ENCODE measurements around the gene DAP.

Gene DAP

GRCh38 chr5:10695759-10696543 lies 65.1 kb downstream of the DAP start:
- Histone ChIP-seq H3K4me3 (ENCODE audit: low read depth in 1 of 5, low read length in 5 of 5) (no peak overlapping the region), H3K9ac (ENCODE audit: low read length in 5 of 5) (no peak overlapping the region), H3K27me3 (ENCODE audit: control insufficient read depth in 5 of 5, insufficient read depth in 4 of 5, low read length in 5 of 5) (no peaks in the 10 kb centered on the region), H3K9me3 (ENCODE audit: control insufficient read depth in 5 of 5, low read length in 5 of 5) (no peaks in the 10 kb centered on the region), H3K36me3 (ENCODE audit: control insufficient read depth in 5 of 5, insufficient read depth in 5 of 5, low read length in 5 of 5) (no peaks in the 10 kb centered on the region), H3K27ac (ENCODE audit: low read depth, low read length) (no peak overlapping the region), H3K4me1 (ENCODE audit: control insufficient read depth in 5 of 5, insufficient read depth in 5 of 5, low read length in 5 of 5) (peaks cover 0 to 5% (median 0%) of the 10 kb centered on the region in 5 donors)

GRCh38 chr5:10695055-10695649 lies 65.9 kb downstream of the DAP start:
- Histone ChIP-seq H3K36me3 (ENCODE audit: control insufficient read depth in 5 of 5, insufficient read depth in 5 of 5, low read length in 5 of 5) (no peaks in the 10 kb centered on the region), H3K9ac (ENCODE audit: low read length in 5 of 5) (no peak overlapping the region), H3K27me3 (ENCODE audit: control insufficient read depth in 5 of 5, insufficient read depth in 4 of 5, low read length in 5 of 5) (no peaks in the 10 kb centered on the region), H3K4me3 (ENCODE audit: low read depth in 1 of 5, low read length in 5 of 5) (no peak overlapping the region), H3K9me3 (ENCODE audit: control insufficient read depth in 5 of 5, low read length in 5 of 5) (no peaks in the 10 kb centered on the region), H3K4me1 (ENCODE audit: control insufficient read depth in 5 of 5, insufficient read depth in 5 of 5, low read length in 5 of 5) (peaks cover 0 to 5% (median 0%) of the 10 kb centered on the region in 5 donors), H3K27ac (ENCODE audit: low read depth, low read length) (no peak overlapping the region)

GRCh38 chr5:10691826-10692785 lies 68.9 kb downstream of the DAP start:
- peaks cover 0 to 8% (median 0%) of the 10 kb centered on the region in 5 donors for H3K36me3 ChIP-seq (ENCODE audit: control insufficient read depth in 5 of 5, insufficient read depth in 5 of 5, low read length in 5 of 5)
- H3K9me3 ChIP-seq (ENCODE audit: control insufficient read depth in 5 of 5, low read length in 5 of 5), result no peaks in the 10 kb centered on the region
- H3K27me3 ChIP-seq (ENCODE audit: control insufficient read depth in 5 of 5, insufficient read depth in 4 of 5, low read length in 5 of 5), result no peaks in the 10 kb centered on the region
- H3K9ac ChIP-seq (ENCODE audit: low read length in 5 of 5), result no peak overlapping the region
- H3K27ac ChIP-seq (ENCODE audit: low read depth, low read length), result no peak overlapping the region
- no peak overlapping the region for H3K4me3 ChIP-seq (ENCODE audit: low read depth in 1 of 5, low read length in 5 of 5)
- H3K4me1 ChIP-seq (ENCODE audit: control insufficient read depth in 5 of 5, insufficient read depth in 5 of 5, low read length in 5 of 5), result peaks cover 0 to 5% (median 0%) of the 10 kb centered on the region in 5 donors

- no peaks in the 10 kb centered on the region for H3K9me3 ChIP-seq (ENCODE audit: control insufficient read depth in 5 of 5, low read length in 5 of 5)
- no peak overlapping the region for H3K27ac ChIP-seq (ENCODE audit: low read depth, low read length)
- no peaks in the 10 kb centered on the region for H3K27me3 ChIP-seq (ENCODE audit: control insufficient read depth in 5 of 5, insufficient read depth in 4 of 5, low read length in 5 of 5)
- H3K9ac ChIP-seq (ENCODE audit: low read length in 5 of 5), result no peak overlapping the region
- no peak overlapping the region for H3K4me3 ChIP-seq (ENCODE audit: low read depth in 1 of 5, low read length in 5 of 5)
- H3K4me1 ChIP-seq (ENCODE audit: control insufficient read depth in 5 of 5, insufficient read depth in 5 of 5, low read length in 5 of 5), result peaks cover 0 to 5% (median 0%) of the 10 kb centered on the region in 5 donors
- peaks cover 0 to 8% (median 0%) of the 10 kb centered on the region in 5 donors for H3K36me3 ChIP-seq (ENCODE audit: control insufficient read depth in 5 of 5, insufficient read depth in 5 of 5, low read length in 5 of 5)
These were observed 70.3 kb downstream of the DAP start for GRCh38 chr5:10690460-10691440.

- Histone ChIP-seq H3K4me1 (ENCODE audit: control insufficient read depth in 5 of 5, insufficient read depth in 5 of 5, low read length in 5 of 5) (no peaks in the 10 kb centered on the region), H3K9me3 (ENCODE audit: control insufficient read depth in 5 of 5, low read length in 5 of 5) (no peaks in the 10 kb centered on the region), H3K9ac (ENCODE audit: low read length in 5 of 5) (no peak overlapping the region), H3K27me3 (ENCODE audit: control insufficient read depth in 5 of 5, insufficient read depth in 4 of 5, low read length in 5 of 5) (no peaks in the 10 kb centered on the region), H3K4me3 (ENCODE audit: low read depth in 1 of 5, low read length in 5 of 5) (no peak overlapping the region), H3K36me3 (ENCODE audit: control insufficient read depth in 5 of 5, insufficient read depth in 5 of 5, low read length in 5 of 5) (peaks cover 0 to 8% (median 0%) of the 10 kb centered on the region in 5 donors), H3K27ac (ENCODE audit: low read depth, low read length) (no peak overlapping the region)
These were observed 71.5 kb downstream of the DAP start for GRCh38 chr5:10689391-10690081.

GRCh38 chr5:10688651-10689171 lies 72.3 kb downstream of the DAP start:
- Histone ChIP-seq H3K4me3 (ENCODE audit: low read depth in 1 of 5, low read length in 5 of 5) (no peak overlapping the region), H3K27ac (ENCODE audit: low read depth, low read length) (no peak overlapping the region), H3K9me3 (ENCODE audit: control insufficient read depth in 5 of 5, low read length in 5 of 5) (no peaks in the 10 kb centered on the region), H3K36me3 (ENCODE audit: control insufficient read depth in 5 of 5, insufficient read depth in 5 of 5, low read length in 5 of 5) (peaks cover 0 to 8% (median under 1%) of the 10 kb centered on the region in 5 donors), H3K27me3 (ENCODE audit: control insufficient read depth in 5 of 5, insufficient read depth in 4 of 5, low read length in 5 of 5) (no peaks in the 10 kb centered on the region), H3K9ac (ENCODE audit: low read length in 5 of 5) (no peak overlapping the region), H3K4me1 (ENCODE audit: control insufficient read depth in 5 of 5, insufficient read depth in 5 of 5, low read length in 5 of 5) (no peaks in the 10 kb centered on the region)

GRCh38 chr5:10686890-10687289 lies 74.1 kb downstream of the DAP start:
- peaks cover 0 to 26% (median 16%) of the 10 kb centered on the region in 5 donors for H3K36me3 ChIP-seq (ENCODE audit: control insufficient read depth in 5 of 5, insufficient read depth in 5 of 5, low read length in 5 of 5)
- peaks cover 0 to 10% (median 0%) of the 10 kb centered on the region in 5 donors for H3K4me1 ChIP-seq (ENCODE audit: control insufficient read depth in 5 of 5, insufficient read depth in 5 of 5, low read length in 5 of 5)
- H3K27me3 ChIP-seq (ENCODE audit: control insufficient read depth in 5 of 5, insufficient read depth in 4 of 5, low read length in 5 of 5), result no peaks in the 10 kb centered on the region
- H3K9me3 ChIP-seq (ENCODE audit: control insufficient read depth in 5 of 5, low read length in 5 of 5), result no peaks in the 10 kb centered on the region
- H3K27ac ChIP-seq (ENCODE audit: low read depth, low read length), result no peak overlapping the region
- H3K9ac ChIP-seq (ENCODE audit: low read length in 5 of 5), result no peak overlapping the region
- H3K4me3 ChIP-seq (ENCODE audit: low read depth in 1 of 5, low read length in 5 of 5), result no peak overlapping the region

- H3K4me1 ChIP-seq (ENCODE audit: control insufficient read depth in 5 of 5, insufficient read depth in 5 of 5, low read length in 5 of 5), result peaks cover 0 to 10% (median 0%) of the 10 kb centered on the region in 5 donors
- no peaks in the 10 kb centered on the region for H3K27me3 ChIP-seq (ENCODE audit: control insufficient read depth in 5 of 5, insufficient read depth in 4 of 5, low read length in 5 of 5)
- H3K36me3 ChIP-seq (ENCODE audit: control insufficient read depth in 5 of 5, insufficient read depth in 5 of 5, low read length in 5 of 5), result peaks cover 0 to 43% (median 27%) of the 10 kb centered on the region in 5 donors
- no peak overlapping the region for H3K9ac ChIP-seq (ENCODE audit: low read length in 5 of 5)
- H3K4me3 ChIP-seq (ENCODE audit: low read depth in 1 of 5, low read length in 5 of 5), result no peak overlapping the region
- no peaks in the 10 kb centered on the region for H3K9me3 ChIP-seq (ENCODE audit: control insufficient read depth in 5 of 5, low read length in 5 of 5)
- H3K27ac ChIP-seq (ENCODE audit: low read depth, low read length), result no peak overlapping the region
These were observed 75.9 kb downstream of the DAP start for GRCh38 chr5:10685115-10685521.
